Colon (tissue), 2 donors: ENCODE results near the gene MTCH1.

Experiments used
- FAIRE-seq: peaks from 2 replicates; lab custom pipeline; 2012; peaks lifted over from hg19 to GRCh38; lab: Jason Lieb, UNC
- donor health status: control.
- donor health status: control.

MTCH1 gene

DNA sequence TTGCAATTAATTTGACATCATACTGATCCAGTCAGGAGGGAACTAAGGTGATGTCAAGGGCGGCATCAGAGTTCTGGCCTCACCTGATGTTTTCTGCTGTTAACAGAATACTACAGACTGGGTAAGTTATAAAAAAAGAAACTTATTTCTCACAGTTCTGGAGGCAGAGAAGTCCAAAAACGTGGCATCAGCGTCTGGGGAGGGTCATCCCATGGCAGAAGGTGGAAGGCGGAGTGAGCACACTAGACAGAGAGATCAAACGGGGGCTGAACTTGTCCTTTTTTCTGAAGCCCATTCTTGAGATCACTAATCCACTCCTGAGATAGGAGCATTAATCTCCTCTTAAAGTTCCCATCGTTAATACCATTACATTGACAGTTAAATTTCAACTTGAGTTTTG lies 3.3 kb upstream of the MTCH1 start:
- FAIRE-seq = no peak

DNA sequence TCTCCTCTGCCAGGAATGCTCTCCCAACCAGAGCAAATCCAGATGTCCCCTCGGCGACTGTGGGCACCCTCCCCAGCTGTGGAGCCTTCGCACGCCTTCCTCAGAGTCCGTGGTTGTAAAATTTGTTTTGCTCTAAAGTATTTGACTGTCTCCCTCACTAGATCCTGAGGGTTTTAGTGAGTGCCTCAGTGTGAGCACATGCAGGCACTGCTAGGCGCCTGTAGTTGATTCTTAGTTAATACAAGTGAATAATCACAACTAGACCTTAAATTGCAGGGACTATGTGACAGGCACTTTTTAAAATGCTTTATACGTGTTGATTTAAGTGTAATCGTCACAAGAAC lies 680 bp upstream of the MTCH1 start:
- FAIRE-seq = no peak

DNA sequence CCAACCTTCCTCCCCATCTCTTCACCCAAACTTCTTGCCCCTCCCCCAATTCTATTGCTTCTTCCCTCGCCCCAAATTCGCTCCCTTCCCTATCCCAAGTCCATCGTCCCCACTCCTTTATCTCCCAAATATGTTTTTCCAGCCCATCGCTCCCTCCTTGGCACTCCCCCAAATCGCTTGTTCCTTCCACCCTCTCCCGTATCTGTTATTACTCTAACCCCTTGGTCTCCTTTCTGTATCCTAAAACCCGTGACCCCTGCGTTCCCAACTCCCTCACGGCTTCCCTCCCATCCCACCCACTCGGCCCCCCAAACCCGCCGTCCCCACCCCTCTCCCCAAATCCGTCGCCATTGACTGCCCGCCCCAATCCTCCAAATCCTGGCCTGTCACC lies 584 bp downstream of the MTCH1 start:
- FAIRE-seq = no peak

DNA sequence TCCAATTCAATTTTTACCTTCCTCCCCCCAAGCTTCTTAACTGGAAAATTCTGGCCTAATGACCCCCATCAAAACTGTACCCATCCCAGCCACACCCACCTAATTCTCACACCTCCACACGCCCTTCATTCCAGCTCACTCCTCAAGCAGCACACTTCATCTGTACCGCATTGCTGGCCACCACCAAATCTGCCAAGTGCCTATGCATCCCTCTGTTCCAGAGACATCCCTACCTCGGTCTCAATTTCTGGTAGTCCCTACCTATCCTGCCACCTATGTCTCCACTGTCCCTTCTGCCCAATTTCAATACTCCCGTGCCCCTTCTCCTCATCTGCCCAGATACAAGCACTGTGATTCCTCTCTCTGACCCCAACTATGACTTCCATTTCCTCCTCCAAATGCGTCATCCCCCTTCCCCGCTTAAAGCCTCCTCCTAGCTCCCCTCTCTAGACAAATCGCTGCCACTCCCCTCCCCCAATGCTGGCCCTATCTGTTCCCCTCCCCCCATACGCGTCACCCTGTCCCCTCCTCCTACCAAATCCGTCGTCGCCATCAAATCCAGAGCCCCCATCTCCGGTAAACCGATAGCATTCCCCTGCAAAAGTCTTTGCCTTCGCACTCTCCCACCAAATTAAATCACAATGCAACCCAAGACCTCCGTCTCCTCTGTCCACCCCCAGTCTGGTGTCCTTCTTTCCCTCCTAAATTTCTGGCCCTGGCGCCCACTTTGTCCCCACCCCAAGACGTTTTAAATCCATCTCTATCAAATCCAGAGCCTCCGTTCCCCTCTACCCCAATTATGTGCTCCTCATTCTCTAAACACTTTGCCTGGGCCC lies 1.2 kb downstream of the MTCH1 start:
- FAIRE-seq = no peak

DNA sequence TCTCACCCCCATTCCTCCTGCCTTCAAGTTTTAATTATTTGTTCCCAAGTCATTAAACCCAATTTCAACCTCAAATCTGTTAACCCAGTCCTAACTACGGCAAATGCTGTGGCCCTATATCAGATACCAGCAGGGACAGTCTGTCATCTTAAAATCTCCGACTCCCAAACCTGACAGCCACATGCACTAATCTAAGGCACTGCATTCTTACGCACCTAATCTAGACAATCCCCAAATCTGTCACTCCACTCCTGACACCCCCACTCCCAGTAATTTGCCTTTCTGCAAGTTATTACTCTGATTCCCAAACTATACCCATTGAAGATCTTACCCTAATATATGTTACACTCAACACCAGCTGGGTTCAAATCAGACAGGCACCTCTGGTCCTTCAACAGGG lies 2.5 kb downstream of the MTCH1 start:
- FAIRE-seq = no peak

DNA sequence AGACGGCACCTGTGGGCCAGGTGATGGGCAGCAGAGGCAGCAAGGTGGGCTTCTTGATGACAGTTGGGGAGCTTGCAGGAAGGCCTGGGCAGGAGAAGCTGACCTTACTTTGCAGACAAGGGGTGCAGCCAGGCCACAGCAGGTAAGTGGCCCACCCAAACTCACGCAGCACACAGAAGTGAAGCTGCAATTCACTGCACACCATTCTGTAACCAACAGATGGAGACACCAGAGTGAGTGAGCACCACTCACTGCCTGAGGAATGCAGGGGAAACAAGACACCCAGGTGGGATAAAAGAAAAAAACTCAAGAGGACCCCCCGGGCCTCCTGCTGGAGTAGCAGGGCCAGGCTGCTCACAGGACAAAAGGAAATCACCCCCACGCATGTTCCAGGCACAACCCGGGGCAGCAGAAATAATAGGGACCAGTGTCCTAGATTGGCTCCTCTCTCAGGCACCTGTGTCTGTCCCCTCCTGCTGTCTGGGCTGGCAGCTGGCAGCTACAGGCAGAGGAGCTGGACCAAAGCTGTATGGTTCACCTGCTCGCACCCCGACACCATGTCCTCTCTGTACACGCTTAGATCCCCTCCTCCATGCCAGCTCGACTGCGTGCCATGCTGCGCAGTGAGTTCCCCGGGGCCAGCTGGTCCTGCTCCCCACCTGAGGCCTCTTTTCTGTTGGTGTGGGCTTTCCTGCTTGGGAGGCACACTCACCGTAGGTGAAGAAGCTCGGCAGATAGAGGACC lies 4.9 kb downstream of the MTCH1 start:
- FAIRE-seq = no peak

DNA sequence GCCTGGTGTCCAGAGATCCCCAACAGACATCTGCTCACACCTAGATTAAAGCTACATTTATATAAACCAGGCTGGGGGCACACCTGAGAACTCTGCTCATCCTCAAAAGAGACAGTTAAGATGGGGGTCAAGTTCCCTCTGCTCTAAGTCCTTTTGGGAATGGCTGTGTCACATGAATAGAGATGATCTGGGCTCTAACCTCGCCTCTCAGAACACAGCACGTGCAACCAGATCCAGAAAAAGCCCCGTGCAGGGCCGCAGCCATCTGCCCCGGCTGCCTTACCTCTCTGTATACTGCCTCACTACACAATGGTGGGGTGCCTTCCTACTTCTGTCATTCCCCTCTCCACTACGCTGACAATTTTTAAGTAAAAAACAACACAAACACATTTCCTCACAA lies 5.9 kb downstream of the MTCH1 start:
- FAIRE-seq = no peak

DNA sequence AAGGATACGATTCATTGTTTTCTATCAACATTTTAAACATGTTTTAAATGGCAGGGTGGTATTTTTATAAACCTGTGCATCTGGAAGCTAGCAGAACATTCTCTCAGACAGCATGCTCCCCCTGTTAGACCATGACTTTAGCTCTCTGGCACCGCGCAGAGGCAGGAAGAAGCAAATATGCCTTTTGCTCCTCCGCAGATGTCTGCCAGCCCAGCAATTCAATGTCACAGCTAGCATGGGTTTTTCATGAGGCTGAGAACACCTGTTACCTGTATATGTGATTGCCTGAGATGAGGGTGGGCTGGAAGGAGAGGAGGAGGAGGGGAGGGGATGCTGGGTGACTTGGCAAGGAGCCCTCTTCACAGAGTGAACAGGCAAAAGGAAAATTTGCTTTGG lies 6.7 kb downstream of the MTCH1 start:
- FAIRE-seq = no peak

DNA sequence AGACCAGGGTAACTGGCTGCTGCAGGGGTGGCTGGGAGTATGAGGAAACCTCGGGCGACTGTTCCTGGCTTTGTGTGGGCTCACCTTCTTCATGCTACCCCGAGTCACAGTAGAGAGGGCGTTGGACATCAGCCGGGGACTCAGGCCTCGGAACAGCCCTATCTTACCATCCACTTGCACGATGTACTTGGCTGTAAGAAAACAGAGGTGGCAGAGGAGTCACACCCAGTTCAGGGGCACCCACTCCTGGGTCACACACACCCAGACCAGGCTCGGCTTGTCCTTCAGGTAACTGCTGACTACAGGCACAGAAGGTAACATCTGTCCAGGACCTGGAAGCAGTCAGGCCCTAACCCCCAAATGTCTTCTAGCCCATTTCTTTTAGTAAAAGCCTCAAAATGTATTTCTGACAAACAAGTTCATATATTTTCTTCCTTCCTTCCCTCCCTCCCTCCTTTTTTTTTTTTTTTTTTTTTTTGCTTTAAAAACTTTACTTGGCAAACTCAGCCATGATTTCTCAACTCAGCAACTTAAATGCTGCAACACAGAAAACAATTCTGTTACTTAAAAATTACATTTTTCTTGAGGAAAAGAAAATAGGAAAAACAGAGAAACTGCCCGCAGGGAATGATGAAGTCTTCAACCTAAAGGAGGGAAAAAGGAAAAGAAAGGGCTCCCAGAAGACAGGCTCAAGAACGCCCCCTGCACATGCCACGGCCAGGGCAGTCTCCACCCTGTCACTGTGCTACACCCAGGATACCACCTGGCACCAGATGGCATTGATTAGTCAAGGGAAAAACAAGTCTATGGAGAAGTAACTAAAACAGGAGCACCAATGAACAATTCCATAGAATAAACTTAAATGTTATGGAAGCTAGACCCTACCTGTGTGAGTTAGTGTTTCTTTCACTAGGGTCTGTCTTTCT lies 7.3 kb downstream of the MTCH1 start:
- FAIRE-seq = no peak

DNA sequence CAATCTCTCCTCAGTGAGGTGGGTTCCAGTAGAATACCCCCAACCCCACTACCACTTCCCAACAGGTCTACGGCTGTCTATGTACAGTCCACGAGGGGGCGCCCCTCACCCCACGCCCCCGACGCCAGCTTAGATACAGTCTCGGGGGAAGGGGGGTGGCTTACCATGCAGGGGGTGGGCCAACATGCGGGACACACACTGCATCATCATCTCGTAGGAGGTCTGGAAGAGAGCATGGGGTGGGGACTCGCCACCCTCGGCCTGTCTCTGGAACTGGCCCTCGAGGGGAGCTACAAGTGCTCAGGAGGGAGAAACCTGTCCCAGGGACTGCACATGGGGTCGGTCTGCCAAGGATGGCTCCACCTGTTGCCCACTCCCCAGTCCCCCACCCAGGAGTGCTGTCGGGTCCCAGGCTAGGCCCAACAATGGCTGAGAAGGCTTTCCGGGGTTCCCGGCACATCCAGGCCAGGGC lies 8.5 kb downstream of the MTCH1 start:
- no peak for FAIRE-seq

DNA sequence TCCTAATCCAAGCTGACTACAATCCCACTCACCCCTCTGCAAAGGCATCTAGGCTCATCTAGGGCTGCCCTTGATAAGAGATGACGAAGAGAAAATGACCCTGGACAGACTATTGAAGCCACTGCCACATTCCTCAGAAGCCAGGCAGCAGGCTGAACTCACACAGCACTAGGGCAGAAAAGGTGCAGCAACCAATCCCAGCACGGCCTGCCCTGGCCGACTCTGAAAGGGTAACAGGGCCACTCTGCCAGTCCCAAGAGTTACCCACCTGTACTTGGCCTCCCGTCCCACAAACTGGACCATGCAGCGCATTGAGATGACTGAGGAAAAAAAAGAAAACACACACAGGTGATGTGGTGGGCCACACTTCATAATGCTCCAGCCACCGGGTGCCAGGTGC lies 9.1 kb downstream of the MTCH1 start:
- FAIRE-seq = no peak

DNA sequence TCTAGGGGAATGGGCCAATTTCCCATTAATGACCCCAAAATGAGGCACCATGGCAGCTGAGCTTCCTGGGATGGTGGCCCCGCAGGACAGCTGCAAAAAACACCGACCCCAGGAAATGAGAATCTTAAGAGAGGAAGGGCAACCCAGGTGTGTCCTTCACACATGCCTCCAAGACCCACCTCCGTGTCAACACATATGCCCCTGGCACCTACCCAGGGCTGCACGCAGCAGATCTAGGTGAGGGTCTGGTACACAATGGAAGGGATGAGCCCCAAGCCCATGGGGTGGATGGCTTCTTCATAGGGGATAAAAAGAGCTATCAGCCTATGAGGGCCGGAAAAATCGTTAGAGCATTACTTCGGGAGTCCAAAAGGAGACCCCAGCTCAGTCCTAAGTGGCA lies 9.5 kb downstream of the MTCH1 start:
- no peak for FAIRE-seq

DNA sequence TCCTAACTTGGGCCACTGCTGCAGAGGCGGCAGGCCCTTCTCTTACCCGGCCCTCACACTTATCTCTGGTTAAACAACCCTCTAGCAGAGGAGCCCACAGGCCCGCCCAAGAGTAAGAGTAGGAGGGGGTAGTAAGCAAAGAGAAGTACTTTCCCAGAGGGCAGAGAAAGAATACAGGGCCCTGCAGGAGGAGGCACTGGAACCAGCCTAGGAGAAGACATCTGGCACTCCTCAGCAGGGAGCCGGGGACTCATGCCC lies 10.1 kb downstream of the MTCH1 start:
- no peak for FAIRE-seq

DNA sequence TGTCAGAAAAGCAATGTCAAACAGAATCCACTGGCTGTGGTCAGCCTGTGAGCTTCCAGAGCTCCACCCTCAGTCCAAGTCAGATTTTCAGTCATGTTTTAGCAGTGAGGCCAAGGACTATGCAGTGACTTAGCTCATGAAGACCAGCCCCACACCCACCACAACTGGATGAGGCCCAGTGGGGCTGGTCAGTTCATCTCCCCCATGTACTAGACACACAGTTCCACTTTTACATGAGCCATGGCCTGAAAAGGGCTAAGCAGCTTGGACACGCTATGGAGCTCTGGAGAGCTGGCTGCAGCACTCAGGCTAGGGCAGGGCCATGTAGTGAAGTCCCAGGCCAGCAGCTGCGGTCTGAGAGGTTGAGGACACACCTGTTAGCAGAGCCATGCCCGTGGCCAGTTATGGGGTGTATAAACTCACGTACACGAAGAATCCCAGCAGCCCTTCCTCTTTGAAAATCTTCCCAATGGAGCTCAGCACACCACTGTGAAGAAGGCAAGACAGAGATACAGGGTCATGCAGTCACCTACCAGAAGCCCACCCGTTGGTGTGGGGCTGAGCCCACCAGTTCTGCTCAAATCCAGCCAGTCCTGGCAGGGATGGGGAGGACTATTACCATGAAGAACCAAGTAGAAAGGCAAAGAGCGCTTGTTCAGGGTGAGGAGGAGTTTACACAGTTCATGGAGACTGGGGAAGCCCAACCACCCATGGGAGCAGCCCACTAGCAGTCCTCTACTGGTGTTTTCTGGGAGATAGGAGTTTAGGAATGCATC lies 10.6 kb downstream of the MTCH1 start:
- FAIRE-seq = no peak

DNA sequence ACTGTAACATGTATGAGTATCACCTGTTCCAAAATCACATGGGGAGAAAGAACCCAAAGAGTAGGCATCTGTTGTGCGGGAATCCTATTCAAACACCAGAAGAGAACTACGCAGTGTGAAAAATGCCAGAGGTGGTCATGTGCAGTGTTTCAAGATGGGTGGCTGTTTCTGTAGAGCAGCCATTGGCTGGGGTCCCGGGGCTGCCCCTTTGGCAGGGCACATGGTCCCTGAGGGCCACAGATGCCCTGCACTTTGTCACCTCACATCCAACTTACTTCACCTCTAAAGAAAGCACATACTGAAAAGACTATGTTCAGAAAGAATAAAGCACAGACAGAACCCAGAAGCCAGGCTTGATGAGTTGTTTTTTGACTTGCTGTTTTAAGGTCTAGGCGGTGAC lies 12.3 kb downstream of the MTCH1 start:
- no peak for FAIRE-seq

DNA sequence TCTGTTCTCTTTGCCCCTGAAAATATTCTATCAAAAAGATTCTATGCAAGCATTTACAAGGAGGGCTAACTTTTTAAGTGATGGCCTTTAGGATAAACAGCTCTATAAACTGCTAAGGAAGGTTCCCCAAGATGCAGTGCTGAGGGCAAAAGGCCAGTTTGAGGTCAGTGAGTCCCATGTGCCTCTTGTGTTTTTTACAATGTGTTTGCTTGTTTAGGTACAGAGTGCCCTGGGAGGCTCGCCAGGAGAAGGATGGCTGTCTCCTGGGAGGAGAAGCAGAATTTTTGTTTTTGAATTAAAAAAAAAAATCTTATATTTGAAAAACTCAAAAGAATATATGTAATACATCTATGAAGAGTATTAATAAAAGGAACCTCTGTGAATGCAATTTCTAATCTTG lies 12.8 kb downstream of the MTCH1 start:
- no peak for FAIRE-seq

DNA sequence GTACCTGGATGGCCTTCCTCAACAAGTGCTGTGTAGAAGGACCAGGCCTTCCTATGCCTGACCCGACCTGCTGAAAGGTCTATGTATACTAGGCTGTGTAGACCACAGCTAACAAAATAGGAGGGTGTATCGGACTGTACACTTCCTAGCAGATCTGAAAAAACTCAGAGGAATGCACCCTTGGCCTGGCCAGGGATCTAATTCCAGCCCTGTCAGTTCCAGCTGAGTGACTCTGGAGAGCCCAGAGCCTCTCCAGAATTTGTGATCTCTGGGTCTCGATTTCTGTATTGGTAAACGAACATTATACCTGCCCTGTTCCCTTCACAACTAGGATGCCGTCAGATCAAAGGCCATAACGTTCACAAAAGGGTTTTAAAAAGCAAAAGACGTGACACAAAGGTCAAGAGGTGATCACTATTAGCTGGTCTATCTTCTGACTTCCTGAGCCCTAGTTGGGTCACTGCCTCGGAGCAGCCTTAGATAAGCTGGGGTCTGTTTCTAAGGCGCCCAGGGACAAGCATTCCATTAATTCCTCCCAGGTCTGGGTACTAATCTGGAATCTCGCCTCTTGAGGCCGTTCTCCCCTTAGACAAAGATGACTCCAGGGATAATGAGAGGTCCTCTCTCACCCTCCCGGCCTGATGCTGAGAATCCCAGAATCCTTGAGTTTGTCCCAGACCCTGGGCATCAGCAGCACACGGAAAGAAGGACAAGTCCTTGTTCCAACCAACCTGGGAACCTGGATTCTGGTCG lies 13.9 kb downstream of the MTCH1 start:
- FAIRE-seq = no peak

DNA sequence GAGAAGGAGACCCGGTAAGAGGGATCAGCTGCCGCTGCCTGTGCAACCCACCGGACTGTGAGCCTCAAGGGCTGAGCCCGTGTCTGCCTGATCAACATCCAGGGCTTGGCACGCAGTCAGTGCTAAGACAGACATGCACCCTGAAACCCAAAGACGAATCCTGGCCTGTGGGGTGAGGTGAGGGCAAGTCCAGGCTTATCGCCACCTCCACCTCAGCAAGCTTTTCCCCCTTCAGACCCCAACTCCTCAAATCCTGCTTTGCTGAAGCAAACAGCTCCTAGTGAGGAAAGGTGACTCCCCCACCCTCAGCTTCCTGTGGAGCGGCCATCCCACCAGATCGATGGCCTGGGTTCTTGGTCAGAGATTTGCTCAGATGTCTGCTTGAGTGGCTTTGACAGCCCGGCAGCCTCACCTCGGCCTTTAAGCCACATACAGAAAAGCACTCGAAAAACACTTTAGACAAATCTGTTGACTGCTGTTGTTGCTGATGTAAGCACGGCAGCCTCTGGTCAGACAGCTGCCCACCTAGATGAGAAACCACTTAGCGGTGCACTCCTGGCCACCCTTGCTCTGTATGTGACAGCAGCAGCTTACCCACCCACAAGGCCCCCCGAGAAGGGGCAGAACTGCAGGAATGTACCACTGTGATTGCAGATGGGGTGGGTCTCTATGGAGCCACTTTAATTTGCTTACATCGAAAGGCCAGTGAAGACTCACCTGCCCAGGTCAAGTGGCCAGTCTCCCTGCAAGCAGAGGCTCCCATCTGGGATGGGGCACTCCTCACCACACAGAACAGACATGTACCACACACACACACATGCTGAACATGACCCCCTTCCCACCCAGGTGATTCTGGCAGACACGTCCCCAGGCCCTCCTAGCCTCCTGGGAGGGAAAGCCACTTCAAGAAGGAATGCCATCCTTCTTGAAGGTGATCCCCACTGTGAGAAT lies 14.8 kb downstream of the MTCH1 start:
- no peak for FAIRE-seq

DNA sequence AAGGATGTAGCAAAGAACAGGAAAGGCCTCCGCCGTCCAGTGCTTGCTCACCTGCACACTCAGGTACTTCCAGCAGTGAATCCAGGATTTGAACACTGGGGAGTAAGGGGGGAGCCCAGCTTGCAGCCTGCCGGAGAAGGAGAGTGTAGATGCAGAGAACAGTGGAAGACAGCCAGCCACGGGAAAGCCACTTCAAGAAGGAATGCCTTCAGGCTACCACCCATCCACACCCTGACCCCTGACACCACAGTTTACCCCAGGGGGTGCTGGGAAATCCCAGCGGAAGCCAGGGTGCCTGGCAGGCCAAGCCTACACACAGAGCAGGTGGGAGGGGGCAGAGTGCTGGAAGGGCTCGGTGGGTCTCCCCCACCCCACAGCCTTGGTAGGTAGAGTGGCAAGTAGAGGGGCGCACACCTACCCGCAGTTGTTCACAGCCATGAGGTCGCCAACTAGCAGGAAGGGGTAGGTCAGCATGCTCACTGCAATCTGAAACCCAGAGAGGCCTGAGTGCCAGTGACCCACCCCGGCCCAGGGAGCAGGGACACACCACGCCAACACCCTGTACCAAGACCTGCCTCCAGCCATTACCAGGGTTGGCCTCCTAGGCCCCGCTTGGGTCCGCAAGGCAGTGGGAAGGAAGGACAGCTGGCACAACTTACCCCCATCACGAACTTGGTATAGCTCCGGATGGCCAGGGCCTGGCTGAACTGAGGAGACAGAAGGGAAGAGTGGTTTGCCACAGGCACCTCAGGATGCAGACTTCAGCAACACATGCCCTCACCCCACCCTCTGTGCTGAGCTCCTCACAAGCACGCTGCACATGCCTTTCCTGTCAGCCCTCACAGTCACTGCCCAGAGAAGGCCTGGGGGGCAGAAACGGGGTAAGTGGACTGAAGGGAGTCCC lies 15.8 kb downstream of the MTCH1 start:
- no peak for FAIRE-seq
